SK-N-SH (cell line): Measurements from ENCODE around the gene C7. TPM values are rescaled to one million over a fixed set of nuclear protein-coding genes. Genes with fewer than 3 reads are reported as not detected.

Experiments
- CTCF ChIA-PET: fragments of 300-600, 350-600 bp; formaldehyde crosslinking; extraction: SDS; loops from one replicate; lab custom pipeline; 2021; lab: Yijun Ruan, JAX
- POLR2A ChIA-PET: fragments of 350-600 bp; sonication (Branson Sonifier 250); formaldehyde crosslinking; extraction: SDS; loops from one replicate; lab custom pipeline; 2020; ENCODE audit warnings: antibody characterized with exemption, inconsistent platforms; lab: Yijun Ruan, JAX
- DNase-seq: peaks from one replicate; pipeline ENCODE4 v3.0.0; 2012
- H2AFZ ChIP-seq: fragments of 200-600 bp; sonication (generic); 2 replicates; pipeline ENCODE4 v1.8.1; 2016; ENCODE audit warnings: antibody characterized with exemption, mild to moderate bottlenecking, low read depth
- H3F3A ChIP-seq: fragments of 200-600 bp; sonication (generic); replicated peaks from 2 replicates; pipeline ENCODE3; 2016; ENCODE audit warnings: antibody characterized with exemption, mild to moderate bottlenecking; ENCODE audit not compliant: insufficient read depth
- H3K27ac ChIP-seq, 2 experiments: fragments of 200-500 bp in 1 of 2; fragments of 200-600 bp in 1 of 2; sonication (Bioruptor generic) in 1 of 2; sonication (generic), shearing (Covaris generic) in 1 of 2; 2 replicates each; pipeline versions ENCODE4 v1.5.1 to v1.6.1; 2014 to 2016; ENCODE audit warnings: low read depth in 2 of 2, inconsistent platforms in 1 of 2, low read length in 1 of 2, mild to moderate bottlenecking in 1 of 2, mixed read lengths in 1 of 2
- H3K27me3 ChIP-seq: fragments of 200-600 bp; sonication (generic), shearing (Covaris generic); 2 replicates; pipeline ENCODE4 v1.6.1; 2016; ENCODE audit warnings: mixed run types; ENCODE audit not compliant: insufficient read depth
- H3K36me3 ChIP-seq, 2 experiments: fragments of 200-500 bp in 1 of 2; fragments of 200-600 bp in 1 of 2; sonication (Bioruptor generic) in 1 of 2; sonication (generic) in 1 of 2; replicated peaks in 1 of 2; 2 replicates each; pipeline versions ENCODE3 to v1.5.1; 2014 to 2016; ENCODE audit warnings: low read length in 1 of 2, mild to moderate bottlenecking in 1 of 2; ENCODE audit not compliant: insufficient read depth in 2 of 2, control insufficient read depth in 1 of 2
- H3K4me1 ChIP-seq, 2 experiments: fragments of 200-500 bp in 1 of 2; fragments of 200-600 bp in 1 of 2; sonication (Bioruptor generic) in 1 of 2; sonication (generic), shearing (Covaris generic) in 1 of 2; 2 replicates each; pipeline versions ENCODE4 v1.5.1 to v1.6.1; 2014 to 2016; ENCODE audit warnings: low read depth in 1 of 2, low read length in 1 of 2, mixed run types in 1 of 2; ENCODE audit not compliant: insufficient read depth in 2 of 2, control insufficient read depth in 1 of 2
- H3K4me2 ChIP-seq: fragments of 200-600 bp; sonication (generic), shearing (Covaris generic); 2 replicates; pipeline ENCODE4 v1.6.1; 2017; ENCODE audit warnings: mixed run types
- H3K4me3 ChIP-seq, 2 experiments: fragments of 200-500 bp in 1 of 2; fragments of 200-600 bp in 1 of 2; sonication (Bioruptor generic) in 1 of 2; sonication (generic), shearing (Covaris generic) in 1 of 2; 2 replicates each; pipeline versions ENCODE4 v1.5.1 to v1.8.1; 2014 to 2016; ENCODE audit warnings: low read depth in 2 of 2, inconsistent platforms in 1 of 2, low read length in 1 of 2, mild to moderate bottlenecking in 1 of 2, mixed read lengths in 1 of 2, moderate library complexity in 1 of 2
- H3K79me2 ChIP-seq: fragments of 200-600 bp; sonication (generic); 2 replicates; pipeline ENCODE4 v1.8.1; 2017; ENCODE audit warnings: mild to moderate bottlenecking; ENCODE audit not compliant: insufficient read depth
- H3K9ac ChIP-seq: fragments of 200-600 bp; sonication (generic); 2 replicates; pipeline ENCODE4 v1.6.1; 2017; ENCODE audit warnings: mixed run types
- H3K9me2 ChIP-seq: fragments of 200-600 bp; sonication (generic); 2 replicates; pipeline ENCODE4 v1.6.1; 2017; ENCODE audit warnings: mixed run types
- H3K9me3 ChIP-seq: fragments of 200-600 bp; sonication (generic); 2 replicates; pipeline ENCODE4 v1.6.1; 2017; ENCODE audit warnings: mixed run types, mild to moderate bottlenecking, moderate library complexity
- H4K20me1 ChIP-seq: fragments of 200-600 bp; sonication (generic); 2 replicates; pipeline ENCODE4 v1.6.1; 2017; ENCODE audit warnings: mild to moderate bottlenecking, mixed run types; ENCODE audit not compliant: insufficient read depth
- CHD2 ChIP-seq: fragments of 150-350 bp; IDR thresholded peaks from 2 replicates; pipeline ENCODE4 v1.6.1; 2018; ENCODE audit warnings: low read length; ENCODE audit not compliant: partially characterized antibody
- FOSL2 ChIP-seq: IDR thresholded peaks from 2 replicates; pipeline ENCODE4 v1.4.0; 2012; ENCODE audit warnings: low read depth, mild to moderate bottlenecking, moderate library complexity, borderline replicate concordance
- FOXM1 ChIP-seq: IDR thresholded peaks from 2 replicates; pipeline ENCODE4 v1.4.0; 2012; ENCODE audit warnings: low read depth, mild to moderate bottlenecking
- MXI1 ChIP-seq: IDR thresholded peaks from 2 replicates; pipeline ENCODE4 v1.6.1; 2012; ENCODE audit warnings: mild to moderate bottlenecking, low read depth, low read length, improper control_type of control experiment
- NFIC ChIP-seq: IDR thresholded peaks from 2 replicates; pipeline ENCODE4 v1.4.0; 2012; ENCODE audit warnings: borderline replicate concordance
- WGBS: methylation state at CpG from one replicate; pipeline ENCODE4 v1.1.6; 2017; ENCODE audit warnings: low lambda C conversion rate; 5-methylcytosine and 5-hydroxymethylcytosine counted together
- polyA plus RNA-seq, 3 experiments: library from polyadenylated mRNA; depleted of rRNA; stranded (reverse); fragments of >200 nt; gene quantifications; 2 replicates each; pipeline ENCODE4 v1.2.3, GENCODE V29; 2012
- TF ChIP-seq, protein P1 (sequence below): IDR thresholded peaks from 2 replicates; pipeline ENCODE4 v1.6.1; 2012; ENCODE audit warnings: mild to moderate bottlenecking, low read depth, low read length, moderate library complexity
- TF ChIP-seq, protein P2 (sequence below): IDR thresholded peaks from 2 replicates; pipeline ENCODE4 v1.4.0; 2012; ENCODE audit warnings: low read depth, borderline replicate concordance
- TF ChIP-seq, protein P3 (sequence below): fragments of 150-350 bp; IDR thresholded peaks from 2 replicates; pipeline ENCODE4 v1.6.1; 2016; ENCODE audit warnings: mild to moderate bottlenecking, low read depth, low read length

C7 gene
- polyA plus RNA-seq, 1 of the 3 experiments (the other 2 are of a cell fraction), result 11.1 TPM

DNA sequence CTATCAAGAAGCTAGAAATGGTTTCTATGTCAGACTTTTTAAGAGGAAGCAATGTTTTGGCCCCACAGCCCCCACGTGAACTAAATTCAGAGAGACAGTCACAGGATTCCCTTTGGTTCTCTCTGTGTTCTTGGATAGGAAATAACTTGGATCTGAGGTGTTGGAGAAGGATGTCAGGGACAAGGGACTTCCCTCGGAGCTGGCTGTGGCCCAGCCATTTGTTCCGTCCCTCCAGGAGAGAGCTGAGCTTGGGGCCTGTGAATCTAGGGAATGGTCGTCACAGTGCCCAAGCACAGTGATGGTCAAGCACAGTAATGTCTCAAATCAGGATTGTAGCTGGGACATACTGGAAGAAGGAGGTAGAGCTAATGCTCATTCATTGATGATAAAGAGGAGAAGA, 2.0 kb downstream of the C7 start:
- DNase-seq, result peak; percentile 28
- H4K20me1 ChIP-seq, result no peaks in the 10 kb centered on the region

DNA sequence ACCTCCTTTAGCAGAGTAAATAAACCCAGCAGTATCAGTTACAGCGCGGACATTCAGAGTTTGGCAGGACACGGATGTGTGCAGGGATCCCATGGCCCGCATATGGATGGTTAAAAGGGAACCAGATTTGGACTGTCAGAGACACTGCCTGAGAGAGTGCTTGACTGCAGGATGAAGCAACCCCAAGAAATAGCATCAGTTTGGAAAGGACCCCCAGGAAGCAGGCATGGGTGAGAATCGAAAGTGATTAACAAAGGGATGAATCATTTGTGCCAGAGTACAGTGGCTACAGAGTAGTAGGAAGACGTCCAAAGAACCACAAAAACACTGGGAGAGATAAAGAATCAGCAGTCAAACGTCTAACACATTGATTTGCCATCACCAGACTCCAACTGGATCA, 5.5 kb downstream of the C7 start:
- Histone ChIP-seq H2AFZ (no peak overlapping the region), H3K9me3 (no peaks in the 10 kb centered on the region), H3K4me3 (no peak overlapping the region), H3K36me3 (no peaks in the 10 kb centered on the region), H3K4me1 (peaks cover 0 to 4% of the 10 kb centered on the region in 2 experiments; a peak in 1 of 4 replicates), H3K9ac (no peak overlapping the region), H3K27ac (peak overlapping the region in 1 of 2 experiments; percentile 23; a peak in 1 of 4 replicates), H3F3A (no peaks in the 10 kb centered on the region), H3K4me2 (peak overlapping the region; percentile 10; the same call in 1 of the 2 replicates), H3K79me2 (no peaks in the 10 kb centered on the region), H3K27me3 (no peaks in the 10 kb centered on the region), H3K9me2 (0 out of 2 replicates have a peak, but pooled peaks cover 5% of the 10 kb centered on the region), H4K20me1 (no peaks in the 10 kb centered on the region)
- DNase-seq, result no peak
- POLR2A ChIA-PET, result no interaction called here
- CTCF ChIA-PET, result interaction anchor here (2.1 kb wide), 1 partner anchor 10 kb away, joined by 14 read pairs; no protein-coding TSS in a partner anchor
- TF ChIP-seq, protein P1, sequence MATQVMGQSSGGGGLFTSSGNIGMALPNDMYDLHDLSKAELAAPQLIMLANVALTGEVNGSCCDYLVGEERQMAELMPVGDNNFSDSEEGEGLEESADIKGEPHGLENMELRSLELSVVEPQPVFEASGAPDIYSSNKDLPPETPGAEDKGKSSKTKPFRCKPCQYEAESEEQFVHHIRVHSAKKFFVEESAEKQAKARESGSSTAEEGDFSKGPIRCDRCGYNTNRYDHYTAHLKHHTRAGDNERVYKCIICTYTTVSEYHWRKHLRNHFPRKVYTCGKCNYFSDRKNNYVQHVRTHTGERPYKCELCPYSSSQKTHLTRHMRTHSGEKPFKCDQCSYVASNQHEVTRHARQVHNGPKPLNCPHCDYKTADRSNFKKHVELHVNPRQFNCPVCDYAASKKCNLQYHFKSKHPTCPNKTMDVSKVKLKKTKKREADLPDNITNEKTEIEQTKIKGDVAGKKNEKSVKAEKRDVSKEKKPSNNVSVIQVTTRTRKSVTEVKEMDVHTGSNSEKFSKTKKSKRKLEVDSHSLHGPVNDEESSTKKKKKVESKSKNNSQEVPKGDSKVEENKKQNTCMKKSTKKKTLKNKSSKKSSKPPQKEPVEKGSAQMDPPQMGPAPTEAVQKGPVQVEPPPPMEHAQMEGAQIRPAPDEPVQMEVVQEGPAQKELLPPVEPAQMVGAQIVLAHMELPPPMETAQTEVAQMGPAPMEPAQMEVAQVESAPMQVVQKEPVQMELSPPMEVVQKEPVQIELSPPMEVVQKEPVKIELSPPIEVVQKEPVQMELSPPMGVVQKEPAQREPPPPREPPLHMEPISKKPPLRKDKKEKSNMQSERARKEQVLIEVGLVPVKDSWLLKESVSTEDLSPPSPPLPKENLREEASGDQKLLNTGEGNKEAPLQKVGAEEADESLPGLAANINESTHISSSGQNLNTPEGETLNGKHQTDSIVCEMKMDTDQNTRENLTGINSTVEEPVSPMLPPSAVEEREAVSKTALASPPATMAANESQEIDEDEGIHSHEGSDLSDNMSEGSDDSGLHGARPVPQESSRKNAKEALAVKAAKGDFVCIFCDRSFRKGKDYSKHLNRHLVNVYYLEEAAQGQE, result no peak
- TF ChIP-seq, protein P2, sequence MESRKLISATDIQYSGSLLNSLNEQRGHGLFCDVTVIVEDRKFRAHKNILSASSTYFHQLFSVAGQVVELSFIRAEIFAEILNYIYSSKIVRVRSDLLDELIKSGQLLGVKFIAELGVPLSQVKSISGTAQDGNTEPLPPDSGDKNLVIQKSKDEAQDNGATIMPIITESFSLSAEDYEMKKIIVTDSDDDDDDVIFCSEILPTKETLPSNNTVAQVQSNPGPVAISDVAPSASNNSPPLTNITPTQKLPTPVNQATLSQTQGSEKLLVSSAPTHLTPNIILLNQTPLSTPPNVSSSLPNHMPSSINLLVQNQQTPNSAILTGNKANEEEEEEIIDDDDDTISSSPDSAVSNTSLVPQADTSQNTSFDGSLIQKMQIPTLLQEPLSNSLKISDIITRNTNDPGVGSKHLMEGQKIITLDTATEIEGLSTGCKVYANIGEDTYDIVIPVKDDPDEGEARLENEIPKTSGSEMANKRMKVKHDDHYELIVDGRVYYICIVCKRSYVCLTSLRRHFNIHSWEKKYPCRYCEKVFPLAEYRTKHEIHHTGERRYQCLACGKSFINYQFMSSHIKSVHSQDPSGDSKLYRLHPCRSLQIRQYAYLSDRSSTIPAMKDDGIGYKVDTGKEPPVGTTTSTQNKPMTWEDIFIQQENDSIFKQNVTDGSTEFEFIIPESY, result no peak
- TF ChIP-seq FOSL2 (no peak), NFIC (no peak), FOXM1 (no peak), CHD2 (no peak)
- WGBS, result 53% methylated on average over 7 of the region's 7 CpGs

More for the DNA sequence above, 2.0 kb downstream of the C7 start:
- no peak overlapping the region for H2AFZ ChIP-seq
- peaks cover 0 to 6% of the 10 kb centered on the region in 2 experiments; a peak in 1 of 4 replicates for H3K4me1 ChIP-seq
- no peak overlapping the region for H3K4me2 ChIP-seq
- no peaks in the 10 kb centered on the region for H3F3A ChIP-seq
- POLR2A ChIA-PET, result interaction anchor here (1.8 to 2.9 kb wide), 2 partner anchors 101 to 353 kb away, joined by 7 to 8 read pairs; no protein-coding TSS in a partner anchor
- TF ChIP-seq MXI1, result peak; percentile 49; the same call in 1 of the 2 replicates
- TF ChIP-seq, protein P3, sequence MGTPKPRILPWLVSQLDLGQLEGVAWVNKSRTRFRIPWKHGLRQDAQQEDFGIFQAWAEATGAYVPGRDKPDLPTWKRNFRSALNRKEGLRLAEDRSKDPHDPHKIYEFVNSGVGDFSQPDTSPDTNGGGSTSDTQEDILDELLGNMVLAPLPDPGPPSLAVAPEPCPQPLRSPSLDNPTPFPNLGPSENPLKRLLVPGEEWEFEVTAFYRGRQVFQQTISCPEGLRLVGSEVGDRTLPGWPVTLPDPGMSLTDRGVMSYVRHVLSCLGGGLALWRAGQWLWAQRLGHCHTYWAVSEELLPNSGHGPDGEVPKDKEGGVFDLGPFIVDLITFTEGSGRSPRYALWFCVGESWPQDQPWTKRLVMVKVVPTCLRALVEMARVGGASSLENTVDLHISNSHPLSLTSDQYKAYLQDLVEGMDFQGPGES, result no peak
- H3K9me2 ChIP-seq, result no peaks in the 10 kb centered on the region
- no peaks in the 10 kb centered on the region for H3K36me3 ChIP-seq
- H3K9me3 ChIP-seq, result no peaks in the 10 kb centered on the region
- no peaks in the 10 kb centered on the region for H3K79me2 ChIP-seq
- WGBS, result 8% methylated on average over 4 of the region's 4 CpGs
- peak overlapping the region in 1 of 2 experiments; percentile 31; a peak in 2 of 4 replicates for H3K4me3 ChIP-seq
- H3K27me3 ChIP-seq, result no peaks in the 10 kb centered on the region
- peak overlapping the region in 1 of 2 experiments; percentile 91; a peak in 2 of 4 replicates for H3K27ac ChIP-seq
- H3K9ac ChIP-seq, result no peak overlapping the region
- CTCF ChIA-PET, result interaction anchor here (1.1 to 1.9 kb wide), 3 partner anchors 42 to 596 kb away, joined by 3 to 5 read pairs (median 4); no protein-coding TSS in a partner anchor
